GM19468 (cell line): ENCODE measurements around the gene CHPT1.
"Not testable (repeated sequence)": the region's sequence is repeated elsewhere in the genome, so short reads cannot be mapped to it uniquely, and the experiment has no call there.

Experiments
- ATAC-seq: cut with Tn5 transposase; IDR thresholded peaks from one replicate; pipeline ENCODE4 v1.9.1; 2021; ENCODE audit warnings: mild to moderate bottlenecking, moderate library complexity, moderate number of reproducible peaks; ENCODE audit not compliant: unreplicated experiment; ENCODE audit errors: extremely low read depth

The CHPT1 gene

DNA sequence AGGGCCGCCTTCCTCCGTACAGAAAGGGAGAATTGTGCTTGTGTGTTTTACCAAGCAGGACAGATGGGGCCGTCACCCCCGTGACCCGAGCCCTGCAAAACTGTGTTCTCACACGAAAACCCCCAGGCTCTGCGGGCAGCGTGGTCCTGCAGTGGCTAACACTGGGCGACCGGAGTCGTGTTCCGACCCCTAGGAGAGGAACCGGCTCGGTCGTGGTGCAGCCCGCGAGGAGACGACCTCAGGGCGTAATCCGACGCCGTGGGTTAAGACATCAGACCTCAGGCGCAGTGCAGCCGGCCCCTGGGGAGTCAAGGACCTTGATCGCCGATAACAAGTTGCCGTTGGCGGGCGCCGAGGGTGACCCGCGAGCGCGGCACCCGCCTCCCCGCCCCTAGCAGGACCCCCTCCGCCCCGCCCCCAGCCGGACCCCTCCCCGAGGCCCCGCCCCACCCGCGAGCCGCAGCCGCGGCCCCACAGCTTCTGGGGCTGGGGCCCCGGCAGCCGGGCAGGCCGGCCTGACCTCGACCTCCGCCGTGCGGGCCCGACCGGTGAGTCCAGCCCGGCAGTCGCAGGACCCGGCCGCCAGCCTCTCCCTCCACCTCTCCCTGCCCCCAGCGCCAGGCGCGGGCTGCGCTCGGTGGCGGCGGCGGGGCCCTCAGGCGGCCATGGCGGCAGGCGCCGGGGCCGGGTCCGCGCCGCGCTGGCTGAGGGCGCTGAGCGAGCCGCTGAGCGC lies at the start of gene CHPT1:
Gene CHPT1, plus strand, starts transcription at position 444 of the 733 bp plus-strand sequence. Its CDS starts 222 bp downstream, at position 666.
- ATAC-seq = peak; percentile 41

DNA sequence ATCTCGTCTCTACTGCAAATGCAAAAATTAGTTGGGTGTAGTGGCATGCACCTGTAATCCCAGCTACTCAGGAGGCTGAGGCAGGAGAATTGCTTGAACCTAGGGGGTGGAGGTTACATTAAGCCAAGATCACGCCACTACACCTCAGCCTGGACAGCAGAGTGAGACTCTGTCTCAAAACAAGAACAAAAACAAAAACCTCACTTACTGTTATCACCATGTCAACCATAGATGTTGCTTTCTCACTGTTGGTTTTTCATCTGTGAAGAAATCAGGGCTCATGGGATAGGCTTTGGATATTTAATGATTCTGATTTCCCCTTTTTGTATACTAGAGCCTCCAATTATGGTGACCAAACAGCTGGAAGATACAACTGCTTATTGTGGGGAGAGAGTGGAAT lies 49.7 kb upstream of the CHPT1 start:
- ATAC-seq = no peak

DNA sequence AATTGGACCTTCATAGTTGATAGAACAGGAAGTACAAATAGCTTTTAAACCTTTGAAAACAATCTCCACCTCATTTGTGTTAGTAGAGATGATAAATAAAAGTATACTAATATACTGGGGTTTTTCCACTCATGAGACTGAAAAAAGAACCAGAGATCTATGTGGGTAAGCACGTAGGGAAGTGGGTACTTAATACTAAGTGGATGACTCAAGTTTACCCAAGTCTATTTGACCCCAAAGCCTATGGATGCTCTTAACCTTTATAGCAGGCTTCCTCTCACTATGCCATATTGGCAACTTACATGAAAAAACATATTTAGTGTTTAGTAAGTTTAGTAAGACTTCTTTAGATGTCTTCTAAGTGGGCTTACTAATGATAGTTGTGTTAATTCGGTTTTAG lies 49.2 kb upstream of the CHPT1 start:
- no peak for ATAC-seq

DNA sequence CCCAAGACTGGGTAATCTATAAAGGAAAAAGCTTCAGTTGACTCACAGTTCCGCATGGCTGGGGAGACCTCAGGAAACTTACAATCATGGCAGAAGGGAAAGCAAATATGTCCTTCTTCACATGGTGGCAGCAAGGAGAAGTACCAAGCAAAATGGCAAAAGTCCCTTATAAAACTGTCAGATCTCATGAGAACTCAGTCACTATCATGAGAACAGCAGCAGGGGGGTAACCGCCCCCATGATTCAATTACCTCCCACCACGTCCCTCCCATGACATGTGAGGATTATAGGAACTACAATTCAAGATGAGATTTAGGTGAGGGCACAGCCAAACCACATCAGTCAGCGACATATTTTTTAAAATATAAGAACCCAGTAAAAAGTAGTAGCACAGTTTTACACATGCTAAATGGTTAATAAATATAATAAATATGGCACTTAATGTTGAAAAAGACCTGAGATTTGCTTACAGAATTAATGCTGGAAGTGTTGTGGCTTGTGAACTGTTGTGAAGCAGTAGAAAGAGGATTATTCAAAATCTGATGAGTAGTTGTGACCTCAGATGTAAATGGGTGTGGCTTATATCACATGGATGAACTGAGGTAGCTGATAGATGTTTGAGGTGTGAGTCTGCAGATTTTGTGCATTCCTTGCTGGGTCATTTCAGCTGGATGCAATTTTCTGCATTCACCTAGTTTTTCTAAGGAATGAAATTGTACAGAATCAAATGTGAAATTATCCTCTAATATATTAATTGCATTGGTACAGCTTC lies 46.9 kb upstream of the CHPT1 start:
- ATAC-seq = no peak

DNA sequence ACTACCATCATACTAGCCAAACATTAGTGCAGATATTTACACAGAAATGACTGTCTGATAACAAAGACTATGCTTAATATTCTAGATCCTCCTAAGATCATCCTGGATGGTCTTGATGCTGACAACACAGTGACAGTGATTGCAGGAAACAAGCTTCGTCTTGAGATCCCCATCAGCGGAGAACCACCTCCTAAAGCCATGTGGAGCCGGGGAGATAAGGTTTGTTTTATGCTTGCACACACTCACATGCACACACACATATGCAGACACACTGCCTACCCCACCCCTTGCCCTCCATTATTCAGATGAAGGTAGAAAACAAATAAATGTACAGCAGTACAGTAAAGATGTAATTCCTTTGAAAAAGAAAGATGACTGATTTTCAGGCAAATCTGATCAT lies 44.4 kb upstream of the CHPT1 start:
- ATAC-seq = no peak

DNA sequence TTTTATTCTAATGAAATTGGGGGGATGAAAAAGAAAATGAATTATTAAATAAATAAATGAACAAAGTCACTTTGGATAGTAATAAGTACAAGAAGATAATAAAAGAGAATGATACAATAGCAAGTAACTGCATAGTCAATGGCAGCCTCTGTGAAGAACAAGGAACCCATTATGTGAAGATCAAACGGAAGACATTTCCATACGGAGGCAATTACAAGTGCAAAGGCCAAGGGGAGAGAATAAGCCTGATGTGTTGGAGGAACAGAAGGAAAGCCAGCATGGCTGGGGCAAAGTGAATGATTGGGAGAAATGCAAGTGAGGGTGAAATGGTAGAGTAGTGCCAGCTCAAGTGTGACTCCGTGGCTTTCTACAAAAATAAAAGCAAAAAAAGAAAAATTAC lies 43.9 kb upstream of the CHPT1 start:
- no peak for ATAC-seq

DNA sequence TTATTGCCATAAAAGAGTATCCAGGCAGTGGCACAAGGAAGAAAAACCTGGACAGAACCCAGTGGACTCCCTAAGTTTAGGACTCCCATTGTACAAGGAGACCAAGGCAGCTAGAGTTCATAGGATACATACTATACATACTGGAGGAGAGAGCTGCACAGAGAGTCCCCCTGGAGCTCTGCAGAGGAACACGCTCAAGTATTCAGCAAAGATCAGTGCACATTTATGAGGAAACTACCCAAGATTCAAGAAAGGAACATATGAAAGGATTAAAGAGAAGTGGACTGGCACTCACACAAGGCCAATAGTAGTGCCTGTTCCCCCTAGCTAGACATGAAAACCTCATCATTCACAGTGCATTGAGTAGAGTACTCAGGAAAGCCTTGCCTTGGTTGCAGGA lies 43.0 kb upstream of the CHPT1 start:
- no peak for ATAC-seq

DNA sequence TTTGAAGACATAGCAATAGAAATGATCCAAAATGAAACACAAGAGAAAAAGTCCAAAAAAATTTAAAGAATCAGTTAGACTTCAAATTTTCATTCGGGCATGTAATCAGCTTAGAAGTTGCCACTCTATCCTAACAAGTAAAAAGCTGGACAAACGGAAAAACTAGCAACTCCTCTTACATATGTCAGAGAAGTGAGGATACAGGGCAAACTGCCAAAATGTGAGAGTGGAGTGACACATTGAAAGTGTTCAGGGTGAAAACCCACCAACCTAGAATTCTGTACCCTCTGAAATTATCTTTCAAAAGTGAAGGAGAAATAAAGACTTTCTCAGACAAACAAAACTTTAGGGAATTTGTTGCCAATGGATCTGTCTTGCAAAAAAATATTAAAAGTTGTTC lies 42.0 kb upstream of the CHPT1 start:
- ATAC-seq = no peak

DNA sequence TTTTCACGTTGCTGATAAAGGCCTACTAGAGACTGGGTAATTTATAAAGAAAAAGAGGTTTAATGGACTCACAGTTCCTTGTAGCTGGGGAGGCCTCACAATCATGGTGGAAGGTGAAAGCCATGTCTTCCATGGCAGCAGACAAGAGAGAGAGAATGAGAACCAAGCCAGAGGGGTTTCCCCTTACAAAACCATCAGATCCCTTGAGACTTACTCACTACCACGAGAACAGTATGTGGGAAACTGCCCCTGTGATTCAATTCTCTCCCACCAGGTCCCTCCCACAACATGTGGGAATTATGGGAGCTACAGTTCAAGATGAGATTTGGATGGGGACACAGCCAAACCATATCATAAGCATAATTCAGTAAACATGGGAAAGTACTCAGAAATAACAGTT lies 36.8 kb upstream of the CHPT1 start:
- not testable (repeated sequence) for ATAC-seq

DNA sequence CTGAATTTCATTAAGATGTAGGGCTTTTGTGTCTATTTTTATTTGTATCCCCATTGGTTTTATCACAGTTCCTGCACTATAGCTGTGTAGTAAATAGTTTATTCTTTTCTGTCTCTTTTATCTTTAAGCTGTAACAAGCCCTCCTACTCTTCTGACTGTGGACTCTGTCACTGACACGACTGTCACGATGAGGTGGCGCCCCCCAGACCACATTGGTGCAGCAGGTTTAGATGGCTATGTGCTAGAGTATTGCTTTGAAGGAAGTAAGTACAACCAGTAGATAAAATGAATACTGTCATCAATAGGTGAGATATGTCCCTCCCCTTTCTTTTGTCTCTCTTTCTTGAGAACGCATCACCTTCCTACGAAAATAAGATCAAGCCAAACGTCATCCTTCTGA lies 34.1 kb upstream of the CHPT1 start:
- ATAC-seq = no peak

DNA sequence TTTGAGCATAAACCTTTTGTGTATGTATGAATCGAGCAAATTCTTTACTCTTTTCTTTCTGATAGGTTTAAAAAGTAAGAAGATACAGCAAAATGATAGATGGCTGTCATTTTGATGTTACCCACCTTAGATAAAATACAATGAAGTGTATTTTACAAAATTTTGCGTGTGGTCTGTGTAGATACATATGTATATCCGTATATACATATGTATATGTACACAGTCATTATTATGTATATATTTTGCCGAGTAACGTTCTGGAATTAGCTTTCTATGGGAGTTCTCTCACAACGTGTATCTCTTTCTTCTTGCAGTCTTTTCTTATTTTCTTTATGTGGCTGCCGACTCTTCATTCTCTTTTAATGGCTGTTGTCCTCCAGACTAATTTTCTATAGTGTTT lies 32.4 kb upstream of the CHPT1 start:
- no peak for ATAC-seq

DNA sequence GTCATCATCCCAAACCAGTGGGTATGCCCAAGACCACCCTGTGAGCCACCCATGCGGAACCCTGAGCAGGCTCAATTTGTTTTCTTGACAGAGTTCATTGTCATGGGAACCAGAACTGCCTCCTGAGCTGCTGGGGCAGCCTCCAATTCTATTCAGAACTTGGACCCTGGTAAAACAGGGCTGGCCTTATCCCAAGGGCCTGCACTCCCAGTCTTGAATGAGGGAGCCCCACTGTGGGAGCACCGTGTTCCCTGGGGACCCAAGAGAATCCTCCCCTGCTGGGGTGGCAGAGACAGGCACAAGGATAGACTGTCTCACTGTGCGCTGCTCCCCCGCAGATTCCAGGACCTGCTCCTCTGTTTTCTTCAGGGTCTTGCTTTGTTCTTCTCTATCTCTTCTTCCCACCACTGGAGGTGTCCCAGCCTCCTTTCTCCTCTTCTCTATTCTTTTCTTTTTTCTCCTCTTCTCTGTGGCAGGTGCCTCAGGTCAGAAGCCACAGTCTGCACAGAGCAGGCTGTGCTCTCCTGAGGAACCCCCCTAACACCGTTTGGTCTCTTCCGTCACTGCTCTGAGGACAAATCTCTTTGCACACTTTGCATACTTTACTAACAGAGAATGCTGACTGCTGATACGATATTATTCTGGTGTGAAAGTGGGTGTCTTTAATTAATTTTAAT lies 31.2 kb upstream of the CHPT1 start:
- ATAC-seq = no peak

DNA sequence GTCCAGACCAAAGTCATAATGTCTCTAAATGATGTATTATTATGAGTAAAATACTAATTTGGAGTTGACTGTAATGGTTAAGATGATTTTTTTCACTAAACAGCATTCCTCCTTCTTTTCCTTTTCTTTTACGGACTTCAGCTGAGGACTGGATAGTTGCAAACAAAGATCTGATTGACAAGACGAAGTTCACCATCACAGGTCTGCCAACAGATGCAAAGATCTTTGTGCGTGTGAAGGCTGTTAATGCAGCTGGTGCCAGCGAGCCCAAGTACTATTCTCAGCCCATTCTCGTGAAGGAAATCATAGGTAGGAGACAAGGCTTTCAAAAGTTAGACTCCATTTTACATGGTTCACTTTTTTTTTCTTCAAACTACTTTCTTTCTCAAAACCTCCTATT lies 29.8 kb upstream of the CHPT1 start:
- ATAC-seq = no peak

DNA sequence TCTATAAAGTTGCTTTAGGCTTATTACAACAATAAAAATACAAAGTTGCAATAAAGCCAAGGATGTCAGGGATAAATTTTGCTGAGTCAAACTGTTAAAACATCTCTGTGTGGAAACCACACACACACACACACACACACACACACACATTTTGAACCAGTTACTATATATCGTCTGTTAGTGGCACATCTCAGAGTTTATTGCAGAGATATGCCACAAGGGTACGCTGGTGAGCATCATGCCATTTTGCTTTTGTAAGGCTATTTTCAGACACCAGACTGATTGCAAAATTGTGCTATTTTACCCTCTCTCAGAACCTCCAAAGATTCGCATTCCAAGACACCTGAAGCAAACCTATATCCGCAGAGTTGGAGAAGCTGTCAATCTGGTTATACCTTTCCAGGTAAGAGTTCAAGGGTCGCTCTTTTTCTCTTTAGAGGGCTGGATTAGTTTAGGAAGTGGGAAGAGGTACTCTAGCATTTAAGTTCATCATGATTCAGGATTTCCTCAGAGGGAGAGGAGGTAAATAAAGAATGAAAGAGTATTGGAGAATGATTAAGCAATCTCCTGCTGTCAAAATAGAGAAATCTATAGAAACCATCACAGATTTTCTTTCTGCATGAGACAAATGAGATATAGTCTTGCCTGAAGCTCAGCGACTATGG lies 27.3 kb upstream of the CHPT1 start:
- no peak for ATAC-seq

DNA sequence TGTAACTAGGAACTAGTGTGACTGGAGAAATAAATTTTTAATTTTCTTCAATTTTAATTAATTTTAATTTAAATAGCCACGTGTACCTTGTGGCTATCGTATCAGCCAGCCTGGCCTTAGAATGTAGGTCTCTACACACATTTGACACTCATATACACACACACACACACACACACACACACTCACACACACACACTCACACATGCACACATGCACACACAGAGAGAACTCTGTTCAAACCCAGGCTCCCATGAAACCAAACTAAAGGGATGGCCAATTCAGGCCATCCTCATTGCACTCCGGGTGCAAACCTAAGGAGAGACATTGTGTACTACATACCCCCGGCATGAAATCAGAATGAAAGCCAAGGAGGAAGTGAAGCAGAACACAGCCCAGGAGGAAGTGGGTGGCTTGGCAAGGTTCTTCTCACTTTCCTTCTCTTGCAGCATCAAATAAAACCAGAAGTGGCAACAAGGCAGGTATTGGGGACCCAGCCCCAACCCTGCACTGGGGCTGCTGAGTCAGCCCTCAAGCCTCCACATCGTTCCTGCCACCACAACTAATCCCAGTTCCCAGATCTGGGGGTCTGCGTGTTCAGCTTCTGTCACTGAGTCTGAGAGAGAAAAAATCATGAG lies 26.2 kb upstream of the CHPT1 start:
- peak; percentile 83 for ATAC-seq

DNA sequence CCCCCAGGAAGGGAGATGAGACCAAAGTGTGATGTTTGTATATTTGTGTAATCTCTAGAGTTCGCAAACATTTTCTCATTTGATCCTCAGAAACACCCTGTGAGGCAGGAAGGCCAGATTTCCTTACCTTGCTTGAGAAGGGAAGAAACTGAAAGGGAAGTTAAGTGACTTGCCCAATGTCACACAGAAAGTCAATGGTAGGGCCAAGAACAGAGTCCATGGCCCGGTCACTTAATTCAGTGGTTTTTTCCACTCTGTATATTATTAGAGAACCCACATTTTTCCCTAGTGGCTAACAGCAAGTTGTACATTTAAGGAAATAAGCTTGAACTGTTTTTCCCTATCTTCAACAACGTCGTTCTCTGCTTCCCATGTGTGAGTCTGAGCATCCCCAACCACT lies 25.6 kb upstream of the CHPT1 start:
- no peak for ATAC-seq

DNA sequence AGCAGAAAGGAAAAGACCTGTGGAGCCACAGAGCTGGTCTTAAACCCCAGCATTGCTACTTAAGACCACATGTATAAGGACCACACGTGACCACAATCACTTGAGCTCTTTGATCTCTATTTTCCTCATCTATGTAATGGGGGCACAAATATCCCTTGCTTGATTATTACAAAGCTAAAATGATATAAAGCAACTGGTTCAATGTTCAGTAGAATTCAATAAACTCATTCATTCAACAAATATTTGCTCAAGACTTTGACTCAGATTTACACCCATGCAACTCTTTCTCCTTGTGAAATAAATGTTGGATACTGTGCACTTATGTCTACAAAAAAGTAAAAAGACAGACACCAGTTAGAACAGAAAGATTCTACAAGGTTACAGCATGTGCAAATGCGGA lies 21.9 kb upstream of the CHPT1 start:
- ATAC-seq = no peak

DNA sequence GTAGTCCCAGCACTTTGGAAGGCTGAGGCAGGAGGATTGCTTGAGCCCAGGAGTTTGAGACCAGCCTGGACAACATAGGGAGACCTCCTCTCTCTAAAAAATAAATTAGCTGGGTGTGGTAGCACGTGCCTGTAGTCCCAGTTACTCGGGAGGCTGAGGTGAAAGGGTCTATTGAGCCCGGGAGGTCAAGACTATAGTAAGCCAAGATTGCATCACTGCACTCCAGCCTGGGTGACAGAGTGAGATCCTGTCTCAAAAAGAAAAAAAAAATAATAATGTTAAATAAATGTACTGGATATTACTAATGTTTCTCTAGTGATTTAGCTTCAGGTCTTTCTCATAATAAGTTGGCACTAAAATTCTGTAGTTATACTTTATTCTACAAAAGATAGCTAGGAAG lies 20.9 kb upstream of the CHPT1 start:
- ATAC-seq = not testable (repeated sequence)

DNA sequence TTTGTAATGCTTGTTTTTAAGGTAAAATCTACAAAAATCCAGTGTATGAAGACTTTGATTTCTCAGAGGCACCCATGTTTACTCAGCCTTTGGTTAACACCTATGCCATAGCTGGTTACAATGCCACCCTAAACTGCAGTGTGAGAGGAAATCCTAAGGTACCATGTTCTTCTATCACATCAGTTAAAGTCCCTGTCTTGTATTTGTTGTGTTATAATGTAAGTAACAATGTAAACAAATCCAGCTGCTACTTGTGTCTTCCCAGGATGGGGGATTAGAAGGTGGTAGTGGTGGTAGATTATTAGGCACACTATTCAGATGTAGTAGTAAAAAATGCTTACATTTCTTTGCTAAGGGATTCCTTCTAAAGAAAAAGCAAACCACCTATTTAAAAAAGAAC lies 19.4 kb upstream of the CHPT1 start:
- no peak for ATAC-seq

DNA sequence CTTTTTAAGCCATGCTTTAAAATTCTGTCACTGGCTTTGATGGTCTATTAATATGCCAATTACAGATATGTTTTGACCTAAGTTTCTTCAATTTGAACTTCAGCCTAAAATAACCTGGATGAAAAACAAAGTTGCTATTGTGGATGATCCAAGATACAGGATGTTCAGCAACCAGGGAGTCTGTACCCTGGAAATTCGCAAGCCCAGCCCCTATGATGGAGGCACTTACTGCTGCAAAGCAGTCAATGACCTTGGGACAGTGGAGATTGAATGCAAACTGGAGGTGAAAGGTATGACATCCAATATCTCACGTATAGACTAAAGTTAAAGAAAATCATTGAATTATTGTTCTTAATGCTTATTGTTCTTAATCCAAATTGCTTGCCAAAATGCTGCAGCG lies 17.2 kb upstream of the CHPT1 start:
- ATAC-seq = no peak
